Sigmoid colon (tissue), 3 donors: ENCODE results near the gene SMIM1.

Experiments used
- CTCF ChIP-seq, 4 experiments: fragments of 450-650 bp in 3 of 4; fragments of 200-600 bp in 1 of 4; IDR thresholded peaks; one replicate each; pipeline ENCODE4 v1.5.1; 2016 to 2019; ENCODE audit warnings: antibody characterized with exemption in 4 of 4, mild to moderate bottlenecking in 3 of 4, moderate library complexity in 2 of 4
- POLR2A ChIP-seq, 2 donors: fragments of 450-650 bp; IDR thresholded peaks; one replicate each; pipeline ENCODE4 v1.6.1; 2016; ENCODE audit warnings: antibody characterized with exemption in 2 of 2, mild to moderate bottlenecking in 2 of 2, moderate library complexity in 2 of 2

- TF ChIP-seq POLR2A (IDR thresholded peaks at IDR 0.05), result no peak
- TF ChIP-seq CTCF (IDR thresholded peaks at IDR 0.05), result no peak
Observed at GRCh38 chr1:3777078-3777547, 4.6 kb downstream of the SMIM1 start.
